Cerebellar cortex (tissue), 1 donor: ENCODE measurements around the gene CCNI2.

ENCODE experiments used
- DNase-seq: peaks from one replicate; pipeline ENCODE4 v3.0.0-alpha.2; 2015; ENCODE audit warnings: low spot score

The CCNI2 gene

DNA sequence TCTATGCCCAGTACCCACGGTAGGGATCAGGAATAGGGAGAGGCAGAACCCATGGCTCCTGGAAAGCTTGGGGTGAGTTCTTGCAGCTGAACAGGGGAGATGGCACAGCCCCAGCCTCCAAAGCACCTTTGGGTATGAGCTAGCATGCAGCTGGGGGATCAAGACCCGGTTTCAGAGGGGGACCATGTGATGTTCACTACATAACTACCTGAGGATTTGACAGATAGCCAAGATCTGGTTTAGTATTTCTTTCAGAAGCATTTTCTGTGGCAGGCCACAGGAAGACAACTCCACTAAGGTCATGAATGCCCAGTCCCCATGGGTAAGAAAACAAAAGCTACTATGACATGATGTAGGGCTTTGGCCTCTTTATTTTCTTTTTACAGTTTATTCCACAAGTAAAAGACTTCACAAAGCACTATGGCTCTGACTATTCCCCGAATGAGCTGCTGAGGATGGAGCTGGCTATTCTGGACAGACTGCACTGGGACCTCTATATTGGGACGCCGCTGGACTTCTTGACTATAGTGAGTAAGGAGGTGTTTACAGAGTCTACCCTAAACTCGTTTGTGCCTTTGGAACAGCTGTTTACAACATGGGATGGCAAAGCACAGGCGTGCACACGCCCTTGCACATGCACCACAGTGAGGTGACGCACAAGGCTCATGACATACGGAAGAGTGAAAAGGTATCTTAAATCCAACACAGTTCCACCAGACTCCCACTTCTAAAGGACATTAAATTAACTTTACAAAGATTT lies 3.4 kb downstream of the CCNI2 start:
- no peak for DNase-seq

DNA sequence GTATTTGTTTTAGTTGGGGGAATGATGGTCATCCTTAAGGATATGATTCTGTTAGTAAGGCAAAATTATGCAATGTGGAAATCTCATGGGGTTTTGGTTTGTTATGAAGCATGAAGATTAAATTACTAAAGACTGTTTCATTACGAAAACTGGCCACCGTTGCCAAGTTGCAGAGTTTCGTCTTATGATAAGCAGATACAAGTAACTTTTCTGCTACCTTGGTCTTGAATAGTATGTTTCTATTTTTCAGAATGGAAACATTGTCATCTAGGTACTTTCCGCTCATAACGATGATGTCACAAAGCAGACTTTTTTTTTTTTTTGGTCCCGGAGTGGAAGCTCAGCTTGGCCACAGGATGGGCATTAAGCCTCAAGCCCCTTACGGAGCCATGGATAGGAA lies 4.2 kb downstream of the CCNI2 start:
- DNase-seq = no peak

- DNase-seq = no peak
Observed at GRCh38 chr5:132751971-132752580, 4.8 kb downstream of the CCNI2 start.

- no peak for DNase-seq
Observed at GRCh38 chr5:132752581-132753125, 5.4 kb downstream of the CCNI2 start.

DNA sequence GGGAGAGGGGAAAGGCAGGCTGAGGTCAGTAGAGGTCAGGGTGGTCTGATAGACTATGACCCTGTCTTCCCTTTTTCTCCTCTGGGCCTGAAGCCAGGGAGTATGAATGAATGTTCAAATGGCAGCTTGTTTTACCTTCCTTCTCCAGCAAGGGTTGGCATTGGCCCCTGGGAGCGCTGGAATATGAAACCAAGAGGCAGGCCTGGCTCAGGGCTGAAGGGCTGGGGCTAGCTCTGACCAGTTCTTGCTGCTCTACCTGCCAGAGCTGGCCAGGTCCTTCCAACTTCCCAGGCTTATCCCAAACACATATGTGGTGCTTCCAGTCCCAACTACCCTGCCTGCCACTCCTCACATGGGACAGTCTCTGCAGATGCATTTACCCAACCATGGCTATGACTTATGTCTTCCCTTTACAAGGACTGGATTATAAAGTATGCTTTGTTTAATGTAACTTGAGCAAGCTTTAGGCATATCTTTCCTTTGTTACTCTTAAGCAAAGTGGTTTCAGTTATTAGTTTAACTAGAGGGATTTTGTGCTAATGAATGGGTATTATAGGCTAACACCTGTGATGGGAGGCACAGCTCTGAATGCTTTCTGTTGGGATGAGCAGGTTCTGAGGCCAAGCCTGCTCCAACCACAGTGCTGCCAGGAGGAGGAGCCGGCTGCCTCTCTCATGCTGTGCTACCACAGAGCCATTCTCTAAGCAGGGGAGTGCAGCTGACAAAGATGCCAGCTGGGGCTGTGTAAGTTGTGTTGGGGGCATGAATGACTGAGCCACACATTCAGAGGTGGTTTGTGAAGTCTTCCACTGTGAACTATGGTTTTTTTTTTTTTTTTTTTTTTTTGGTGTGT lies 6.1 kb downstream of the CCNI2 start:
- peak; percentile 79 for DNase-seq

DNA sequence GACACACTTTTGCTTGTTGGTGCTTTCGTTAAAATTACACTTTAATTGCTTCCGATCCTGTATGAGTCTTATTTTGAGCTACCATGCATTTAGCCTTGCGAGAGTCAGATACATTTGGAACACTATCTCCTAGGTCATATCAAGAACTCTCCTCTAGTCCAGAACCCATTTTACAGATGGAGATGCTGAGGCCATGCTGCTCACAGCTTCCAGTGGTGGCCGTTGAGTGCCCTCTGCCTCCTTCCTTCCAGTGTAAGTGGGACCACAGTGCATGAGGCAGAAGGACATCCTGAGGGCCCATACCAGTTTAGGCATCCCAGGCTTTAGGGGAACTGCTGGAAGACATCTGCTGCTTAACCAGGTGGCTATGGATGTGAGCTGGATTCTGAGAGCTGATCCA lies 6.9 kb downstream of the CCNI2 start:
- no peak for DNase-seq

DNA sequence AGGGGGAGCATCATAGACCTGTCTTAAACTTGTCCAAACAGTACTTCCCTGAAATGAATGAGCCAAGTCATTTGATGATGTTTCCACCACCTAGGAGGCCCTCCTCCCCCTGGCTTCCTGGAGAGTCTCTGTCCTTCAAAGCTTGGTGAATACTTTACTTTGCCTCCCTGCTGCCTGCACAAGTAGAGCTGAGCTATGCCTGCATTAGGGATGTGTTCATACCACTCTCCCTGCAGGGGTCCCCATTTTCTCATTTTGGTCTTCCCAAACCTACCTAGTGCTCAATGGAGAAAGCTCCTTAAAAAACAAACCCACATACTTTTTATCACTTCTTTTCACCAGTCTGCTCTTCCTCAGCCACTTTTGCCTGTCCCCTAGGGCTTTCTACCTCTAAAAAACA lies 7.7 kb downstream of the CCNI2 start:
- DNase-seq = peak; percentile 48

DNA sequence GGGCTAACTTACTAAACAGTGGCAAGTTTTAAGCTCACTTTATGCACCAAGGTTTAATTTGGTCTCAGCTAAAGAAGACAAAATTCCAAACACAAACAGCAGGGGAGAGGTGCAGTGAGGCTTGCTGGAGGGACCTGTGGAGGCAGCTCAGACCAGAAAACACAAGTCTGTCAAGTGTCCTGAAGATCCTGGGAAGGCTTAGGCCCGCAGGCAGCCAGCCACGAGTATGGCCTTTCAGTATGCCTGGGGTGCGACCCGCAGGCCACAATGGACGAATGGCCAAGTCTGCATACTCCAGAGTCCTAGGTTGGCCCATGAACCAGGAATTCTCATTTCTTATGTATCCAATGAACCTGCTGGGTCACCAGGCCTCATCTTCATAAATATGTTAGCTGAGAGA lies 9.3 kb downstream of the CCNI2 start:
- DNase-seq = no peak

GRCh38 chr5:132758451-132758850 lies 11.2 kb downstream of the CCNI2 start:
- DNase-seq = no peak

- no peak for DNase-seq
Observed at GRCh38 chr5:132759114-132760048, 12.2 kb downstream of the CCNI2 start.

DNA sequence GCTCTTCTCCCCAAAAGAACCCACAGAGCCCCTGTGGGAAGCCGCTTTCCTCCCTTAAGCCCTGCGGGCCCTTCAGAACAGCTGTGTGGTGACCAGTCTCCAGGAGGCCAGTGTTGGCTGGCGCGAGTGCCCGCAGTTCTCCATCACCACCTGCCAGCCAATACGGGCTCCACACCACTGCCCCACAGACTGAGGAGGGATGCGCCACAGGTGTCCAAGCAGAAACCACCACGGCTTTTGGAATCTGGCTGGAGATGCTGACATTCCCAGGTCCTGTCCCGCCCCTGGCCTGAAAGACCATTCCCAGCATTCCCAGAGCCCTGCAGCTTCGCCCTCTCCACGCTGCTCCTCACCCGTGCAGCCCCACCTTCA lies 12.8 kb downstream of the CCNI2 start:
- DNase-seq = no peak

DNA sequence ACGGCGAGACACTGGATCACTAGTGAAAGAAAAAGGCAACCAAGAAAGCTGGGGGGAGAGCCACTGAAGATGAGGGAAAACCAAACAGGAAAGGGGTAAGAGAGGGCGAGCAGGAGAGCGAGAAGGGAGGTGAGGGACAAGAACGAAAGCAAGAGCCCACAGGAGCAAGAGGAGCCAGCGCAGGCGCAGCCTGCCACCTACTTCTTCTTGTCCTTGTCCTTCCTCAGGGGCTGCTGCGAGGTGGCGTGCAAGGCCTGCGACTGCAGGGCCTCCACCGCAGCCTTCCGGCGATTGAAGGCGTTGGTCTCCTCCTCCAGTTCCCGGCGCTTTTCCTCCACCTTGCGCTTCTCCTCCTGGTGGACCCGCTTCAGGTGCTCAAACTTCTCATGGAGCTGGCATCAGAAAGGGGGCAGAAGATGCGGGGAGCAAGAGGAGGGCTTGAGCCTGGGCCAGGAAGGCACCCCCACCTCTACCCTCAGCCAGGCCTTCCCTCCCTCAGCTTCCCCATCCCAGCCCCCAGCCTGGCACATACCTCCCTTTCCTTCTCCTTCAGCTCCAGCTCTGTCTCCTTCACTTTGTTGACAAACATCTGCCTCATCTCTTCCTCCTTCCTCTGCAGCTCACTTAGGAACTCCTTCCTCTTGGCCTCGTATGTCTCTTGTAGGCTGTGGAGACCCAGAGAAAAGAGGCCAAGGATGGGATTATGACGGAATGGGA lies 13.5 kb downstream of the CCNI2 start:
- DNase-seq = no peak

- no peak for DNase-seq
Observed at GRCh38 chr5:132761321-132762240, 14.4 kb downstream of the CCNI2 start.

DNA sequence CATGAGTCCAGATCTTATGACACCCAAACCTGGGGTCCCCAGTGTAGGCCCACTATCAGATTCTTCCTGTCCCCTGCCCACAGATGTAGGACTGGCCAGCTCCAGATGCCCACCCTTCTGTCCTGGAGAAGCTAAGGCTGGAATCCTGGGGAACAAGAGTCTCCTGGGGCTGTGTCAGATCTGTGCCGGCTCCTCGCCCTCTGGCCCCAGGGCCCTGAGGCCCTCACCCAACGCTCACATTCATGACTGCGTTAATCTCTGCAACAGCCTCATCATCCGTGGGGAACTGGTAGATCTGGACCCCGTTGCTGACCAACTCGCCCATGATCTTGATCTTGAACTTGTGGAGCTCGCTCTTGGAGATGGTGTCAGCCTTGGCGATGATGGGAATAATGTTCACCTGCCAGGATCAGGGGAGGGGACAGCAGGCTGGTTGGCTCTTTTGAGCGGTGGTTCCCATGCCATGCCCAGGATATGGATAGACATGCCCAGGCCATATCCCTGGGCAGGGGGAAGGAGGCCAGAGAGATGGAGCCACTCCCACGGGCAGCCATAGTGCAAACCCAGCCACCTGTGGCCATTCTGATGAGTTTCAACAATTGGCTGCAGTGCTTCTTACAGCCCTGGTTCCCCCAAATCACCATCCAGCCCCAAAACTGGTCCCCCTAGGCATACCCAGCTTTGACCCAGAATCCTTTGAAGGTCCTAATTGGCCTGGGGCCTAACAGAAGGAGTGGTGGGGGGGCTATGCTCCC lies 15.2 kb downstream of the CCNI2 start:
- no peak for DNase-seq

DNA sequence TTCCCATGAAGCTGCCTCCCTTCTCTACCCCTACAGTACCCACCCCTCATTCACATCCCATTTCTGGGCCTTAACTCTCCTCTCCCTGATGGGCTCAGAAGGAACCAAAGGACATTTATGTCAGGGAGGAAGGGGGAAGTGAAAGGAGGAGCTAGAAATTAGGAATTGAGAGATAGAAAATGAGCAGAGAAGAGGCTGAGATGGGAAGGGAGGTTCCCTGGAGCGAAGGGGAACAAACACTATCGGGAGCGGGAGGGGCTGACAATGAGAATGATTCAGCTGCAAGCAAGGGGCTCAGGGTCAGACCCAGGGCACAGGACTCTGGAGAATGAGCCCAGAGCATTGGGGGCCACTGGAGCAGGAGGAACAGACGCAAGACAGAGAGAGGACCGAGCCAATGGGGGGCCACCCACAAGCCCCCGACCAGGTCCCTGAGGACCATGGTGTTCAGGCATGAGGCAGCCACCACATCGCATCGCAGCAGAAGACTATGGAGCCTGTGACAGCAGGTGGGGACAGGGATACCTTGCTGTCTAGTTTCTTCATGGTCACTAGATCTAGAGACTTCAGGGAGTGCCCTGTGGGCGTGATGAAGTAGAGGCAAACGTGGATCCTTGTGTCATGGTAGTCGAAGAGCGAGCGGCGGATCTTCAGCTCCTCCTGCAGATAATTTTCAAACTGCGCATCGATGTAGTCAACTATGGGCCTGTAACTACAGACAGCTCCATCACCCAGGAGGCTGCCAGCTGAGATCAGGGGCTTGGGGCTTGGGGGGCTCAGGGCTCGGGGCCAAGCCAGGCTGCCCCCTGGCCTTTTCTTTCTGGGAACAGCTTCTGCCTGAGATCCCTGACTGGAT lies 16.2 kb downstream of the CCNI2 start:
- no peak for DNase-seq

DNA sequence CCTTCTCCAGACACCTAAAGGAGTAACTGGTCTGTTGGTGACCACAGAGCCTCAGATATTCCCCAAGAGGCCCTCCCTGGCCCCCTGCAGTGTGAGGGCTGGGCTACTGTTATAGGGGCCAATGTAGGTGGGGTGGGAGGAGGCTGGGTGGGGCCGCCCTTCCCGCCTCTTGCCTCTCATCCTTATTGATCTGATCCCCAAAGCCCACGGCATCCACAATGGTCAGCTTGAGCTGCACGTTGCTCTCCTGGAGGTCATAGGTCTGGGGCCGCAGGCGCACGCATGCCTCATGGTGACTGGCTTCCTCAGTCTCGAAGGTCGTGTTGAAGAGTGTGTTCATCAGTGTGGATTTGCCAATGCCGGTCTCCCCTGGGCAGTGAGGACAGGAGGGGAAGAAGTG lies 16.8 kb downstream of the CCNI2 start:
- no peak for DNase-seq

DNA sequence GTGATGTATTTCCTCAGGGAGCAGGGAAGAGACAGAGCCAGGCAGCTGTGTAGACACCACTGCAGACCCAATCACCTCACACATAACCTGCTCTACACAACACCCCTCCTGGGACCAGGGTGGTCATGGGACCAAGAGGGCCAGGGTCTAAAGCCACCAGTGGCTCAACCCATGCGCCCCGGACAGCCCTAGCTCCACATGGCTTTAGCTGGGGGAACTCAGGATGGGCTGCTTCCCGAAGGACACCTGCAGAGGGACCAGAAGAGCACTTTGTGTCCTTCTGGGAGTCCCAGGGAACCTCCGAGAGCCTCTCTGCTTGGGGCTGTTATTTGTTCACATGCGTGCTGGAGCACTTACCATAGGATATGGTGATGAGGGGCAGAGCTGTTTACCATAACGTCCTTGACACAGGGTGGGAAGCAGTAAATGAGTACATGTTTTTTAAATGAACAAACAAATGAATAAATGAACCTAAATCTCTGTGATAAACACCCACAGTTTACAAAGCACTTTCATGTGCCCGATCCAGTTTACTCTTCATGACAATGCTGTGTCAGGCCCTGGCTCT lies 17.5 kb downstream of the CCNI2 start:
- no peak for DNase-seq
